CD8-positive, alpha-beta memory T cell (primary cell): ENCODE results near the gene TRIM2. TPM values are rescaled to one million over a fixed set of nuclear protein-coding genes. Genes with fewer than 3 reads are reported as not detected.

ENCODE experiments used
- CTCF ChIA-PET: fragments of 350-600 bp; sonication (Branson Sonifier 250); formaldehyde crosslinking; loops from one replicate; lab custom pipeline; 2021; ENCODE audit warnings: antibody characterized with exemption; lab: Charles Lee
- POLR2A ChIA-PET: fragments of 350-600 bp; sonication (Branson Sonifier 250); formaldehyde crosslinking; loops from one replicate; lab custom pipeline; 2021; ENCODE audit warnings: antibody characterized with exemption; lab: Charles Lee
- DNase-seq, 5 donors: peaks; one replicate each; pipeline versions ENCODE4 v3.0.0 to v3.0.0-alpha.2; 2020 to 2022; ENCODE audit warnings: mixed read lengths in 1 of 5
- H3K27ac ChIP-seq: one replicate; pipeline ENCODE4 v1.7.0; 2013; ENCODE audit warnings: low read depth, mild to moderate bottlenecking, low read length, moderate library complexity
- H3K27me3 ChIP-seq: 2 replicates; pipeline ENCODE4 v1.7.0; 2013; ENCODE audit warnings: low read length, mild to moderate bottlenecking; ENCODE audit not compliant: insufficient read depth, poor library complexity, severe bottlenecking
- H3K36me3 ChIP-seq: 2 replicates; pipeline ENCODE4 v1.7.0; 2013; ENCODE audit warnings: mild to moderate bottlenecking, low read length, moderate library complexity; ENCODE audit not compliant: insufficient read depth
- H3K4me1 ChIP-seq: 2 replicates; pipeline ENCODE4 v1.7.0; 2013; ENCODE audit warnings: mild to moderate bottlenecking, low read length, moderate library complexity; ENCODE audit not compliant: insufficient read depth
- H3K4me3 ChIP-seq: 2 replicates; pipeline ENCODE4 v1.7.0; 2013; ENCODE audit warnings: mild to moderate bottlenecking, low read length
- H3K9me3 ChIP-seq: 2 replicates; pipeline ENCODE4 v1.7.0; 2013; ENCODE audit warnings: mild to moderate bottlenecking, low read length
- H3K27ac Mint-ChIP-seq, 8 donors: one replicate each; pipeline ENCODE4 v1.8.0; 2020 to 2021; ENCODE audit warnings: mixed read lengths in 8 of 8, mild to moderate bottlenecking in 6 of 8, inconsistent platforms in 3 of 8, moderate library complexity in 3 of 8
- H3K27me3 Mint-ChIP-seq, 2 donors: one replicate each; pipeline ENCODE4 v1.8.0; 2020 to 2021; ENCODE audit warnings: mixed read lengths in 2 of 2, mild to moderate bottlenecking in 1 of 2, moderate library complexity in 1 of 2
- H3K36me3 Mint-ChIP-seq, 3 donors: one replicate each; pipeline ENCODE4 v1.8.0; 2020 to 2021; ENCODE audit warnings: mixed read lengths in 3 of 3, inconsistent platforms in 1 of 3, mild to moderate bottlenecking in 1 of 3
- H3K4me1 Mint-ChIP-seq, 3 donors: one replicate each; pipeline ENCODE4 v1.8.0; 2020 to 2021; ENCODE audit warnings: mixed read lengths in 3 of 3, inconsistent platforms in 1 of 3, mild to moderate bottlenecking in 1 of 3
- H3K4me3 Mint-ChIP-seq, 7 donors: one replicate each; pipeline ENCODE4 v1.8.0; 2020 to 2021; ENCODE audit warnings: mixed read lengths in 7 of 7, mild to moderate bottlenecking in 6 of 7, moderate library complexity in 4 of 7, inconsistent platforms in 2 of 7
- H3K9me3 Mint-ChIP-seq, 5 donors: one replicate each; pipeline ENCODE4 v1.8.0; 2020 to 2022; ENCODE audit warnings: mixed read lengths in 5 of 5, mild to moderate bottlenecking in 3 of 5, moderate library complexity in 2 of 5, inconsistent platforms in 1 of 5
- polyA plus RNA-seq: library from polyadenylated mRNA; unstranded; fragments of 300-500 nt; fragmentation: Illumina TruSeq; gene quantifications from one replicate; pipeline ENCODE4 v1.2.3, GENCODE V29; 2021
- total RNA-seq, 2 experiments: library from RNA; stranded (reverse); gene quantifications; one replicate each; pipeline ENCODE4 v1.2.3, GENCODE V29; 2021

The TRIM2 gene
- total and polyA plus RNA-seq, 3 experiments from 2014 or later = 0.24 to 1.5 (median 0.29) TPM

GRCh38 chr4:153210727-153211126 lies 6.5 kb downstream of the TRIM2 start:
- DNase-seq = no peak
- Histone ChIP-seq H3K4me3 (no peak overlapping the region), H3K36me3 (no peaks in the 10 kb centered on the region), H3K4me1 (peaks cover 5% of the 10 kb centered on the region), H3K9me3 (no peaks in the 10 kb centered on the region), H3K27ac (no peak overlapping the region), H3K27me3 (no peaks in the 10 kb centered on the region)
- Mint-ChIP-seq H3K4me3 (no peak overlapping the region), H3K27ac (no peak overlapping the region), H3K4me1 (peaks cover 2 to 20% (median 10%) of the 10 kb centered on the region in 3 donors), H3K27me3 (peaks cover 5 to 39% of the 10 kb centered on the region in 2 donors), H3K36me3 (no peaks in the 10 kb centered on the region), H3K9me3 (peaks cover 0 to 5% (median 0%) of the 10 kb centered on the region in 5 donors)
- ChIA-PET POLR2A (no interaction called here), CTCF (no interaction called here)

GRCh38 chr4:153211986-153212728 lies 7.9 kb downstream of the TRIM2 start:
- no peaks in the 10 kb centered on the region for H3K4me1 ChIP-seq
- H3K9me3 ChIP-seq = no peaks in the 10 kb centered on the region
- peak overlapping the region in 1 of 8 donors; percentile 8 for H3K27ac Mint-ChIP-seq
- ChIA-PET POLR2A (no interaction called here), CTCF (interaction anchor here (1.2 kb wide), 1 partner anchor 15 kb away, joined by 3 read pairs; no protein-coding TSS in a partner anchor)
- H3K4me1 Mint-ChIP-seq = peaks cover 0 to 8% (median 5%) of the 10 kb centered on the region in 3 donors
- H3K27me3 Mint-ChIP-seq = peaks cover 5 to 39% of the 10 kb centered on the region in 2 donors
- no peak for DNase-seq
- no peaks in the 10 kb centered on the region for H3K36me3 Mint-ChIP-seq
- no peak overlapping the region for H3K27ac ChIP-seq
- H3K4me3 ChIP-seq = no peak overlapping the region
- H3K27me3 ChIP-seq = no peaks in the 10 kb centered on the region
- peaks cover 0 to 5% (median 0%) of the 10 kb centered on the region in 5 donors for H3K9me3 Mint-ChIP-seq
- H3K4me3 Mint-ChIP-seq = no peak overlapping the region
- no peaks in the 10 kb centered on the region for H3K36me3 ChIP-seq

- no peaks in the 10 kb centered on the region for H3K36me3 ChIP-seq
- no peaks in the 10 kb centered on the region for H3K4me1 ChIP-seq
- H3K4me3 Mint-ChIP-seq = no peak overlapping the region
- H3K27ac ChIP-seq = no peak overlapping the region
- H3K27me3 ChIP-seq = no peaks in the 10 kb centered on the region
- no peaks in the 10 kb centered on the region for H3K9me3 ChIP-seq
- no peaks in the 10 kb centered on the region for H3K36me3 Mint-ChIP-seq
- H3K27me3 Mint-ChIP-seq = peaks cover 5 to 35% of the 10 kb centered on the region in 2 donors
- DNase-seq = no peak
- H3K4me3 ChIP-seq = no peak overlapping the region
- peaks cover 0 to 8% (median 4%) of the 10 kb centered on the region in 3 donors for H3K4me1 Mint-ChIP-seq
- peaks cover 0 to 5% (median 0%) of the 10 kb centered on the region in 5 donors for H3K9me3 Mint-ChIP-seq
- ChIA-PET CTCF (interaction anchor here (1.2 kb wide), 1 partner anchor 15 kb away, joined by 3 read pairs; no protein-coding TSS in a partner anchor), POLR2A (no interaction called here)
- H3K27ac Mint-ChIP-seq = no peak overlapping the region
Measured at GRCh38 chr4:153212736-153213135, 8.5 kb downstream of the TRIM2 start.

- Mint-ChIP-seq H3K27me3 (peaks cover 10 to 34% of the 10 kb centered on the region in 2 donors), H3K36me3 (no peaks in the 10 kb centered on the region), H3K9me3 (peaks cover 0 to 5% (median 0%) of the 10 kb centered on the region in 5 donors), H3K4me3 (no peak overlapping the region), H3K27ac (no peak overlapping the region), H3K4me1 (peaks cover 0 to 8% (median 4%) of the 10 kb centered on the region in 3 donors)
- POLR2A ChIA-PET = no interaction called here
- no peak overlapping the region for H3K27ac ChIP-seq
- H3K27me3 ChIP-seq = no peaks in the 10 kb centered on the region
- H3K4me1 ChIP-seq = no peaks in the 10 kb centered on the region
- H3K9me3 ChIP-seq = no peaks in the 10 kb centered on the region
- DNase-seq = no peak
- CTCF ChIA-PET = no interaction called here
- H3K36me3 ChIP-seq = no peaks in the 10 kb centered on the region
- H3K4me3 ChIP-seq = no peak overlapping the region
Measured at GRCh38 chr4:153215921-153216320, 11.7 kb downstream of the TRIM2 start.

- POLR2A ChIA-PET = no interaction called here
- no peaks in the 10 kb centered on the region for H3K9me3 ChIP-seq
- H3K9me3 Mint-ChIP-seq = peaks cover 0 to 5% (median 0%) of the 10 kb centered on the region in 5 donors
Measured at GRCh38 chr4:153216546-153216945, 12.3 kb downstream of the TRIM2 start.

GRCh38 chr4:153217440-153217839 lies 13.2 kb downstream of the TRIM2 start:
- H3K36me3 Mint-ChIP-seq = no peaks in the 10 kb centered on the region
- POLR2A ChIA-PET = no interaction called here
- peaks cover 12 to 37% of the 10 kb centered on the region in 2 donors for H3K27me3 Mint-ChIP-seq
- no peak overlapping the region for H3K4me3 Mint-ChIP-seq
- no peaks in the 10 kb centered on the region for H3K4me1 ChIP-seq
- H3K36me3 ChIP-seq = no peaks in the 10 kb centered on the region
- no peaks in the 10 kb centered on the region for H3K27me3 ChIP-seq
- no peak overlapping the region for H3K4me3 ChIP-seq
- peaks cover 5 to 12% (median 6%) of the 10 kb centered on the region in 3 donors for H3K4me1 Mint-ChIP-seq
- H3K9me3 Mint-ChIP-seq = no peaks in the 10 kb centered on the region
- H3K9me3 ChIP-seq = no peaks in the 10 kb centered on the region
- no peak for DNase-seq
- CTCF ChIA-PET = no interaction called here
- no peak overlapping the region for H3K27ac Mint-ChIP-seq
- no peak overlapping the region for H3K27ac ChIP-seq

More at GRCh38 chr4:153216546-153216945, 12.3 kb downstream of the TRIM2 start:
- Histone ChIP-seq H3K36me3 (no peaks in the 10 kb centered on the region), H3K4me3 (no peak overlapping the region), H3K27me3 (no peaks in the 10 kb centered on the region), H3K27ac (no peak overlapping the region), H3K4me1 (no peaks in the 10 kb centered on the region)
- Mint-ChIP-seq H3K27ac (no peak overlapping the region), H3K4me1 (peaks cover 2 to 11% (median 4%) of the 10 kb centered on the region in 3 donors), H3K27me3 (peaks cover 12 to 38% of the 10 kb centered on the region in 2 donors), H3K36me3 (no peaks in the 10 kb centered on the region), H3K4me3 (no peak overlapping the region)
- no peak for DNase-seq
- CTCF ChIA-PET = no interaction called here

- H3K4me1 ChIP-seq = peaks cover 6% of the 10 kb centered on the region
- Mint-ChIP-seq H3K4me1 (peaks cover 13 to 19% (median 17%) of the 10 kb centered on the region in 3 donors), H3K9me3 (no peaks in the 10 kb centered on the region), H3K36me3 (no peaks in the 10 kb centered on the region), H3K27me3 (peaks cover 9 to 42% of the 10 kb centered on the region in 2 donors), H3K4me3 (no peak overlapping the region), H3K27ac (no peak overlapping the region)
- CTCF ChIA-PET = no interaction called here
- no peak overlapping the region for H3K4me3 ChIP-seq
- no peak for DNase-seq
- no peaks in the 10 kb centered on the region for H3K9me3 ChIP-seq
- H3K27me3 ChIP-seq = no peaks in the 10 kb centered on the region
- no peak overlapping the region for H3K27ac ChIP-seq
- no peaks in the 10 kb centered on the region for H3K36me3 ChIP-seq
- POLR2A ChIA-PET = no interaction called here
Measured at GRCh38 chr4:153218961-153219360, 14.7 kb downstream of the TRIM2 start.

GRCh38 chr4:153220682-153221395 lies 16.6 kb downstream of the TRIM2 start:
- POLR2A ChIA-PET = no interaction called here
- no peak for DNase-seq
- Histone ChIP-seq H3K27me3 (no peaks in the 10 kb centered on the region), H3K9me3 (no peaks in the 10 kb centered on the region), H3K4me1 (peaks cover 17% of the 10 kb centered on the region), H3K4me3 (no peak overlapping the region), H3K36me3 (no peaks in the 10 kb centered on the region), H3K27ac (no peak overlapping the region)
- Mint-ChIP-seq H3K36me3 (no peaks in the 10 kb centered on the region), H3K27ac (peak overlapping the region in 1 of 8 donors; percentile 5), H3K4me3 (peak overlapping the region in 1 of 7 donors; percentile 25), H3K27me3 (peaks cover 11 to 51% of the 10 kb centered on the region in 2 donors), H3K4me1 (peaks cover 22 to 35% (median 34%) of the 10 kb centered on the region in 3 donors), H3K9me3 (peaks cover 0 to 4% (median 0%) of the 10 kb centered on the region in 5 donors)
- CTCF ChIA-PET = no interaction called here
